ENCODE measurements around the gene BSCL2.

GRCh38 chr11:62732830-62733229, 25.6 kb upstream of the BSCL2 start:
- TF ChIP-seq CTCF (IDR thresholded peaks at IDR 0.05) (no peak), POLR2AphosphoS5 (IDR thresholded peaks at IDR 0.05) (no peak), EP300 (IDR thresholded peaks at IDR 0.05) (no peak), POLR2A (IDR thresholded peaks at IDR 0.05) (no peak)

Measured in sigmoid colon (tissue), 4 donors.